ENCODE results near the gene FAM111A.

FAM111A gene

DNA sequence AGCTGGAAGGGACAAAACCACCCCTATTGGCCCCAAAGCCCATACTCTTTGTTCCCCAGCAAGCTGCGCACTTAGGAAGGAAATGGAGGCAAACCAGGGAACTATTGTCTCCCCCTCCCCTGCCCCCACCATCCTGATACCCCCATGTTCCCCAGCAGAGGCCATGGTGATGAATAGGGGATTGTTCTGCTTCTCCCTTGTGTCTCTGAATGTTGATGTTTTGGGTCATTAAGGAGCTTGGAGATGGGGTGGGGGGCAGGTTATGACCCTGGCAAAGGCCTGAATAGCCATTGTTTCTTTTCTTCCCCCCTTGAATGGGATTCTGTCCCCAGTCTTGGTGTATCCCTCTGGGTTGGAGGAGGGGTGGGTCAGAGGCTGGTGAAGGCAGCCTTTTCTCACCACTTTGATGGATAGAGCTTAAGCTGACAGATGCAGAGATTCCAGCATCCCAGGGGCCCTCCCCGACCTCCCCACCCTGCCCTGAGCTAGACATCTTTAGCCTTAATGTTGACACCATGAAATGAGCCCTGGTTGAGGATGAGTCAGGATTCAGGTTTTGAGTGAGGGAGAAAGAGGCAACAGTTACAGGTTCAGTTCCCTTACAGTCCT lies 37.6 kb downstream of the FAM111A start:
- no peak for DNase-seq (ENCODE audit: low read depth)

GRCh38 chr11:59180907-59181306 lies 38.3 kb downstream of the FAM111A start:
- DNase-seq (ENCODE audit: low read depth), result no peak

DNA sequence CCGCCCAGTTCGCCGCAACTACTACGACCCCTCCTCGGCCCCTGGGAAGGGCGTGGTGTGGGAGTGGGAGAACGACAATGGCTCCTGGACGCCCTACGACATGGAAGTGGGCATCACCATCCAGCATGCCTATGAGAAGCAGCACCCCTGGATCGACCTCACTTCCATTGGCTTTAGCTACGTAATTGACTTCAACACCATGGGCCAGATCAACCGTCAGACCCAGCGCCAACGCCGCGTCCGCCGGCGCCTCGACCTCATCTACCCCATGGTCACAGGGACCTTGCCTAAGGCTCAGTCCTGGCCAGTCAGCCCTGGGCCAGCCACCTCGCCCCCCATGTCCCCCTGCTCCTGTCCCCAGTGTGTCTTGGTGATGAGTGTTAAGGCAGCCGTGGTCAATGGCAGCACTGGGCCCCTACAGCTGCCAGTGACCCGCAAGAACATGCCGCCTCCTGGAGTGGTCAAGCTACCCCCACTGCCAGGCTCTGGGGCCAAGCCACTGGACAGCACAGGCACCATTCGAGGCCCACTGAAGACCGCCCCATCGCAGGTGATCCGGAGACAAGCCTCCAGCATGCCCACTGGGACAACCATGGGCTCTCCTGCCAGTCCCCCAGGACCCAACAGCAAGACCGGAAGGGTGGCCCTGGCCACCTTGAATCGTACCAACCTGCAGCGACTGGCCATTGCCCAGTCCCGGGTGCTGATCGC lies 39.2 kb downstream of the FAM111A start:
- no peak for DNase-seq (ENCODE audit: low read depth)

DNA sequence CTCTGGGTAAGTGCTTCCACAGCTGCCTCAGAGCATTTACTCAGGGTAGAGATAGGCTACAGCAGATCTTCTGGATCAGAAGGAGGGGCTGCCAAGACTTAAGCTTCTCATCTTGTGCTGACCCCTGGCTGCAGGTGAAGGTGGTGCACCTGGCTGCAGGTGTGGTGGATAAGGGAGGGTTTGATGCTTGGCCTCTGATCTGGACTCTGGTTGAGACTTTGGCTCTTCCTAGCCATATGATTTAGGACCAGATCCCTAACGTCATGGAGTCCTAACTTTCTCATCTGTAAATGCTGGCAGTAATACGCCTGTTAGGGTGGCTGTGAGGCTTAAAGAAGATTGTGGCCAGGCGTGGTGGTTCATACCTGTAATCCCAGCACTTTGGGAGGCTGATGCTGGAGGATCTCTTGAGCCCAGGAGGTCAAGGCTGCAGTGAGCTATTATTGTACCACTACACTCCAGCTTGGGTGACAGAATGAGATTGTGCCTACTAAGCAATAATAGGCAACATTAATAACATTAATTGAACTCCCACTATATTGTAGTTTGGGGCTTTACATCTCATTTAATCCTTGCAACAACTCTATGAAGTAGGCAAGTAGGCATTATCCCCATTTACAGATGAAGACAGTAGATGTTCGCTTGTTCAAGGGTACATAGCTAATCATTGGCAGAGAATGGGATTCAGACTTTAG lies 39.9 kb downstream of the FAM111A start:
- no peak for DNase-seq (ENCODE audit: low read depth)

- peak; percentile 44 for DNase-seq (ENCODE audit: low read depth)
Measured at GRCh38 chr11:59183771-59184170, 41.1 kb downstream of the FAM111A start.

DNA sequence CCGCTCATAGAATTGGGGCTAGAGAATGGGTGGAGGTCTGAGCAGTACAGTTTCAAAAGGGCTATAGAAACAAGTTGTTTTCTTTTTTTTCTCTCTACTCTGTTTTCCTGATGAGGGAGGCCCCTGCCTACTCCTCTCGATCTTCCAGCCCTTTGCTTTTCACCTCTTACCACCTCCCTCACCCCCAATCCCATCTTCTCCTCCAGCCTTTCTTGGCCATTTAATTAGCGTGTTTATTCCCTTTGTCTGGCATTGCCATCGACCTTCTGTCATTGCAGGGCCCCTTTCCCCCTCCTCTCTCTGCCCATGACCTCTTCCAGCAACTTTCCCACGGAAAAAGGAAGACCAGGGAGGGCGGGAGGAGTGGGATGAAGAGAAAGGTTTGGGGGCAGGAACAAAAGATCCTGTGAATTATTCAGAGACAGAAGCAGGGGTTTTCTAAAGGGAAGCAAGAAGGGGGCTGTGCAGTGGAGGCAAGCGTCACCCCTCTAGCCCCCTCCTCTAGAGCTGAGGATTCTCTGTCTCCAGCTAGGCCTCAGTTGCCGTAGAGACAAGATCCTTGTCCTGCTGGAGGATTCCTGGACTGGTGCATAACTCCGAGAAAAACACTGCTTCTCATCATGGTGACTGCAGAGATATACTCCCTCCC lies 42.2 kb downstream of the FAM111A start:
- no peak for DNase-seq (ENCODE audit: low read depth)

- no peak for DNase-seq (ENCODE audit: low read depth)
Measured at GRCh38 chr11:59185386-59185945, 42.8 kb downstream of the FAM111A start.

GRCh38 chr11:59186130-59186594 lies 43.5 kb downstream of the FAM111A start:
- no peak for DNase-seq (ENCODE audit: low read depth)

DNA sequence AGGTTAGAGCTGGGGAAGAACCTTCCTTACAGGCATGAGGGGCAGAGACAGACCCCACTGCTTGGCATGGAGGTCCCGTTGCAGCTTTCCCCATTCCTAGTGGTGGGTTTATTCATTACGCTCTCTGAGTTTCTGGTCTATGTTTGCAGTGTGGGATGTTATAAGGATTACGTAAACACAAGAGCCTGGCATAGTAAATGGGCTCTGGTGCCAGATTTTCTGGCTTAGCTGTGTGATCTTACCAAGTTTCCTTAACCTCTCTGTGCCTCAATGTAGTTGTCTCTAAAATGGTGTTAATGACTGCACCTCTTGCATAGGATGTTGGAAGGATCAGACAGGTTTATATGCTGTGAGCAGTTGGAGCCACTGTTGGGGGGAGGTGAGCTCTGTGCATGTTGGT lies 44.4 kb downstream of the FAM111A start:
- DNase-seq (ENCODE audit: low read depth), result no peak

GRCh38 chr11:59187587-59187986 lies 44.9 kb downstream of the FAM111A start:
- no peak for DNase-seq (ENCODE audit: low read depth)

- no peak for DNase-seq (ENCODE audit: low read depth)
Measured at GRCh38 chr11:59188954-59189353, 46.3 kb downstream of the FAM111A start.

GRCh38 chr11:59189986-59190385 lies 47.3 kb downstream of the FAM111A start:
- DNase-seq (ENCODE audit: low read depth), result no peak

- no peak for DNase-seq (ENCODE audit: low read depth)
Measured at GRCh38 chr11:59191095-59191494, 48.4 kb downstream of the FAM111A start.

DNA sequence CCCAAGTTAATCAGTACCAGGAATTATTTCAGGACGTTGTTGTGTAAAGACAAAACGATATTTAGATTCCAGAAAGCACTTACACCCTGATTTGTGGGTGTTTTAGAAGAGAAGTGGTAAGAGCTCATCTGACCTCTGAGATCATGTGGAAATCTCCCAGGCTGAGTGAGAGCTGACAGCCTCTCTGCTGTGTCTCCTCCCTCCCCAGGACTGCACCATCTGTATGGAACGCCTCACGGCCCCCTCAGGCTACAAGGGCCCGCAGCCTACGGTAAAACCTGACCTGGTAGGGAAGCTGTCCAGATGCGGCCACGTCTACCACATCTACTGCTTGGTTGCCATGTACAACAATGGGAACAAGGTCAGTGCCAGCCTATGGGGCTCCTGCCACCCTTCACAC lies 49.2 kb downstream of the FAM111A start:
- no peak for DNase-seq (ENCODE audit: low read depth)

DNA sequence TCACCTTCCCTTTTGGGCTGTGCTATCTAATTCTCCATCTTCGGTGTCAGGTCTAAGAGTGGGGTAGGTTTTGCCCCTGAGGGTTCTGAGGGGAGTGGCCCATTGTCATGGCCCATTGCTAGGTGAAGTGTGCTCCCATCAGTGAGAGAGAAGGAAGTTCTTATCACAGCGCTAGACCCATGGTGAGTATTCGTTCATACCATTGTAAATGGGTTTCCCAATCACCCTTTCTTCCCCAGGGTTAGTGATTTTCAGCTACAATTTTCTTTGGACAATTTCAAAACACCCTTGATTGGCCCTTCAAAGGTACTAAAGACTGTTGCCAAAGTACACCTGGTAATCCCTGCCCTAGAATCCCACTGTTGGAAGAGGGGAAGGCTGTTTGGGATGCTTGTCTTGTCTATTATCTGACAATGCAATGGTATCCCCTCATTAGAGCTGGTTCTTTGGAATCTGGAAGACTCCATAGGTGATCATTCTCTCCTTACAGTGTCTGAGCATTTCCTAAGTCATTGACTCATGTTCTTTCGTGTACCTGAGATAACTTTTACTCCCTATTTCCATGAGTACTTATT lies 49.9 kb downstream of the FAM111A start:
- DNase-seq (ENCODE audit: low read depth), result no peak

- no peak for DNase-seq (ENCODE audit: low read depth)
Measured at GRCh38 chr11:59193587-59194130, 51.0 kb downstream of the FAM111A start.

- no peak for DNase-seq (ENCODE audit: low read depth)
Measured at GRCh38 chr11:59195586-59195985, 52.9 kb downstream of the FAM111A start.

DNA sequence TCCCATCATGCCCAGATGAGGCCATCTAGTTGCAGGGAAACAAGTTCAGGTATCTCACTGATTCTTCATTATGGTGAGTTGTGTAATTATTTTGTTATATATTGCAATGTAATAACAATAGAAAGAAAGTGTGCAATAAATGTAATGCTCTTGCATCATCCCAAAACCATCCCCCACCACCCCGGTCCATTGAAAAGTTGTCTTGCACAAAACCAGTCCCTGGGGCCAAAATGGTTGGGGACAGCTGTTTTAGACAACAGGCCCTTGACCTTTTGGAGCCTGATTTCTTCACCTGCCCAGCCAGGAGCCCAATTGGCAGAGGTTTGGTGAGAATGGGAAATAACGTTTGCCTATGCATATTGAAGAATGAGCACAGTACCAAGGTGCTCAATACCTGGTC lies 54.1 kb downstream of the FAM111A start:
- no peak for DNase-seq (ENCODE audit: low read depth)

- DNase-seq (ENCODE audit: low read depth), result no peak
Measured at GRCh38 chr11:59197991-59198390, 55.3 kb downstream of the FAM111A start.

DNA sequence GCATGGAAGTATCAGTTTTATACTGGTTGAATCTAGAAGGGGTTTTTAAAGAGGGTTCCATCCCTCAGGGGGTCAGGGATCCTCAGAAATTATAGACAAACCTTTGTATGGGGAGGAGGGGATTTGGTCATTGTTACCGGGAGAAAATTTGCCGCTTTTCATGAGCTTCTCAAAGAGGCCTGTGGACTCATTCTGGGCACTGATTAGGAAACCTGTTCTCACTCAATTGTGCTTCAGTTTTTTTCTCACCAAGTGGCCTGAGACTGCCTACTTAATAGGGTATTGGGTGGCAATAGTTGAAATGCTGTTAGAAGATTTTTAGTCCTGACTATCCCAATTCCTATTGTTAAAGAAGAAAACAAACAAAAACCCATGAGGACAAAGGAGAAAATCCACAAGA lies 56.1 kb downstream of the FAM111A start:
- DNase-seq (ENCODE audit: low read depth), result no peak

DNA sequence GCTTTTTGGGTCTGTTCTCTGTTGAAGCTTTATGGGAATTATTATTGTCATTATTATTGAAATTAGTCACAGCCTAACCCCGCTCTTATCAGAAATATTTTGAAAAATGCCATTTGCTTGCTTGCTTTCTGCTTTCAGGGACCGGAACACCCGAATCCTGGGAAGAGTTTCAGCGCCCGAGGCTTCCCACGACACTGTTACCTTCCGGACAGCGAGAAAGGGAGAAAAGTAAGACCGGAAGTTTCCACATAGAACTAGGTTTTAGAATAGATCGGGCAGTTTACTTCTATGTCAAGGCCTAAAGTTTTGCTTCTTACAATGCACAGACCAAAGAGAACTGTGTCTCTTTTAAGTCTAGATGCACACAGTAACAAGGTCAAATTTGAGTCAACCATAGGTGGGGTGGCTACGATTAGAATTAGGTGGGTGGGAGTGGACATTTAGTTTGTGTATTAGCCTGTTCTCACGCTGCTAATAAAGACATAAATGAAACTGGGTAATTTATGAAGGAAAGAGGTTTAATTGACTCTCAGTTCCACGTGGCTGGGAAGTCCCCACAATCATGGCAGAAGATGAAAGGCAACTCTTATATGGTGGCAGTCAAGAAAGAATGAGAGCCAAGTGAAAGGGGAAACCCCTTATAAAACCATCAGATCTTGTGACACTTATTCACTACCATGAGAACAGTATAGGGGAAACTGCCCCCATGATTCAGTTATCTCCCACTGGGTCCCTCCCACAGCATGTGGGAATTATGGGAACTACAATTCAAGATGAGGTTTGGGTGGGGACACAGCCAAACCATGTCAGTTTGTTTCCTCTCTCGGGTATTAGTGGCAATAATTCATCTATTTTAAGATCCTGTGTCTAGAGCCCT lies 57.1 kb downstream of the FAM111A start:
- no peak for DNase-seq (ENCODE audit: low read depth)

Data from fibroblast of the conjunctiva (primary cell).